HepG2 (cell line): ENCODE measurements around the gene GALR3. TPM values are rescaled to one million over a fixed set of nuclear protein-coding genes. Genes with fewer than 3 reads are reported as not detected.

Source experiments
- ATAC-seq: fragments of 200-7000 bp; cut with Tn5 transposase; 3 replicates; pipeline ENCODE4 v1.9.1; 2020; ENCODE audit warnings: mild to moderate bottlenecking, moderate library complexity
- BruUV-seq: library from RNA; stranded (reverse); fragments of 400-500 nt; replicated peaks from 2 replicates; lab custom pipeline; 2021; lab: Mats Ljungman, UMichigan
- CTCF ChIA-PET: fragments of 300-600 bp; formaldehyde crosslinking; extraction: SDS; loops from one replicate; lab custom pipeline; 2021; ENCODE audit warnings: low total read pairs, inconsistent platforms, low intra/inter-chr PET ratio; lab: Yijun Ruan, JAX
- POLR2A ChIA-PET: fragments of 350-600 bp; sonication (Branson Sonifier 250); formaldehyde crosslinking; loops from one replicate; lab custom pipeline; 2020; ENCODE audit warnings: antibody characterized with exemption, inconsistent platforms; lab: Yijun Ruan, JAX
- DNase-seq: peaks from one replicate; pipeline ENCODE4 v3.0.0-alpha.2; 2015; ENCODE audit warnings: low spot score
- FAIRE-seq: peaks from 3 replicates; lab custom pipeline; 2011; peaks lifted over from hg19 to GRCh38; lab: Jason Lieb, UNC
- H2AFZ ChIP-seq: one replicate; pipeline ENCODE4 v1.6.1; 2011; ENCODE audit warnings: low read length, inconsistent platforms
- H3K27ac ChIP-seq: fragments of 300-600 bp; 3 replicates; pipeline ENCODE4 v1.8.0; 2011; ENCODE audit warnings: mixed run types, mild to moderate bottlenecking, mixed read lengths, low read length, inconsistent platforms; ENCODE audit not compliant: insufficient read depth; ENCODE audit errors: extremely low read length
- H3K27me3 ChIP-seq, 2 experiments: fragments of 200-600 bp in 1 of 2; 2 replicates in 1 of 2; 3 replicates in 1 of 2; pipeline versions ENCODE4 v1.6.0 to v1.8.0; 2011; ENCODE audit warnings: low read length in 2 of 2, mild to moderate bottlenecking in 2 of 2, moderate library complexity in 2 of 2, inconsistent platforms in 1 of 2; ENCODE audit not compliant: insufficient read depth in 2 of 2, control insufficient read depth in 1 of 2
- H3K36me3 ChIP-seq, 2 experiments: fragments of 200-600 bp in 1 of 2; replicated peaks in 1 of 2; 2 replicates in 1 of 2; 3 replicates in 1 of 2; pipeline versions ENCODE4 v1.5.1 to v1.8.0; 2011; ENCODE audit warnings: low read length in 2 of 2, inconsistent platforms in 1 of 2; ENCODE audit not compliant: insufficient read depth in 2 of 2, control insufficient read depth in 1 of 2
- H3K4me1 ChIP-seq: 2 replicates; pipeline ENCODE4 v1.5.1; 2012; ENCODE audit warnings: low read length, inconsistent platforms; ENCODE audit not compliant: insufficient read depth
- H3K4me2 ChIP-seq: 2 replicates; pipeline ENCODE4 v1.6.0; 2011; ENCODE audit warnings: low read depth, low read length, inconsistent platforms
- H3K4me3 ChIP-seq, 3 experiments: fragments of 200-600 bp in 1 of 3; sonication (generic), shearing (Covaris generic) in 1 of 3; replicated peaks in 1 of 3; 2 replicates each; pipeline ENCODE4 v1.5.1; 2011 to 2016; ENCODE audit warnings: low read length in 3 of 3, inconsistent platforms in 2 of 3, low read depth in 2 of 3, mild to moderate bottlenecking in 2 of 3, control low read depth in 1 of 3, mixed read lengths in 1 of 3; ENCODE audit not compliant: insufficient read depth in 1 of 3
- H3K79me2 ChIP-seq: one replicate; pipeline ENCODE4 v1.6.1; 2011; ENCODE audit warnings: low read length, inconsistent platforms; ENCODE audit not compliant: insufficient read depth
- H3K9ac ChIP-seq: 2 replicates; pipeline ENCODE4 v1.6.0; 2011; ENCODE audit warnings: mild to moderate bottlenecking, low read depth, low read length, inconsistent platforms; ENCODE audit not compliant: insufficient read depth
- H3K9me3 ChIP-seq: 2 replicates; pipeline ENCODE4 v1.5.1; 2012; ENCODE audit warnings: mild to moderate bottlenecking, low read length
- H4K20me1 ChIP-seq: 2 replicates; pipeline ENCODE4 v1.6.0; 2011; ENCODE audit warnings: inconsistent platforms, mild to moderate bottlenecking, low read length, moderate library complexity; ENCODE audit not compliant: insufficient read depth
- DMAP1 ChIP-seq: IDR thresholded peaks from 2 replicates; pipeline ENCODE4 v1.6.1; 2016
- HDAC1 ChIP-seq: sonication (generic); formaldehyde crosslinking; IDR thresholded peaks from 2 replicates; pipeline ENCODE4 v1.5.1; 2020; ENCODE audit warnings: mild to moderate bottlenecking, missing genetic modification reagents
- JUN ChIP-seq: sonication (generic); formaldehyde crosslinking; IDR thresholded peaks from 2 replicates; pipeline ENCODE4 v1.4.0; 2020; ENCODE audit warnings: mild to moderate bottlenecking, missing genetic modification reagents
- ZFP91 ChIP-seq: sonication (generic); formaldehyde crosslinking; IDR thresholded peaks from 2 replicates; pipeline ENCODE4 v1.9.0; 2022; ENCODE audit warnings: missing genetic modification reagents, mild to moderate bottlenecking, borderline replicate concordance
- ZMYM3 ChIP-seq: sonication (generic); formaldehyde crosslinking; IDR thresholded peaks from 2 replicates; pipeline ENCODE4 v1.5.1; 2020; ENCODE audit warnings: mild to moderate bottlenecking, missing genetic modification reagents
- ZNF629 ChIP-seq: sonication (generic); formaldehyde crosslinking; conservative IDR thresholded peaks from 2 replicates; pipeline ENCODE4 v1.5.0; 2020; ENCODE audit warnings: missing genetic modification reagents
- ZNF761 ChIP-seq: sonication (generic); formaldehyde crosslinking; conservative IDR thresholded peaks from 2 replicates; pipeline ENCODE4 v1.4.0; 2020; ENCODE audit warnings: mild to moderate bottlenecking, missing genetic modification reagents
- WGBS: methylation state at CpG from one replicate; pipeline ENCODE4 v1.1.6; 2017; ENCODE audit warnings: low lambda C conversion rate; 5-methylcytosine and 5-hydroxymethylcytosine counted together
- in situ Hi-C: cut with HindIII; loops from 2 replicates; pipeline ENCODE4 v1.10.0; 2017; ENCODE audit warnings: low pct_unique_long_range_greater_than_20kb; ENCODE audit not compliant: extremely low pct_ligation_motif_present
- intact Hi-C: fragments of 100-400 bp; cut with micrococcal nuclease; formaldehyde crosslinking; loops from one replicate; pipeline ENCODE4 v1.10.0; 2022; ENCODE audit not compliant: unreplicated experiment
- polyA plus RNA-seq, 8 experiments: library from polyadenylated mRNA; depleted of rRNA in 3 of 8; stranded (reverse) in 7 of 8; unstranded in 1 of 8; fragments of >200 nt; fragmentation: Illumina TruSeq in 4 of 8; extraction: Trizol in 4 of 8; gene quantifications; 2 replicates each; pipeline versions ENCODE4 v1.2.1 to v1.2.3, GENCODE V29; 2011 to 2016; ENCODE audit warnings: low read depth in 4 of 8, missing spikeins in 1 of 8, mixed read lengths in 1 of 8; ENCODE audit not compliant: insufficient read depth in 1 of 8
- total RNA-seq, 5 experiments: library from RNA; depleted of rRNA; stranded (reverse); fragments of >200 nt; fragmentation: Illumina TruSeq; extraction: Trizol; gene quantifications; 2 replicates each; pipeline ENCODE4 v1.2.3, GENCODE V29; 2016; ENCODE audit warnings: low read depth in 1 of 5

The GALR3 gene
- total and polyA plus RNA-seq, 2 of the 13 experiments (the other 11 are each of a cell fraction or from before 2014, with no cell fraction given): 0.13 TPM; not detected in 1

GRCh38 chr22:37774728-37775127 lies 48.5 kb upstream of the GALR3 start:
- no peak for FAIRE-seq
- TF ChIP-seq ZMYM3 (CRISPR knock-in tag) (0 out of 2 replicates have a peak, but pooled peaks have one; percentile 14), JUN (CRISPR knock-in tag) (no peak), HDAC1 (CRISPR knock-in tag) (no peak), DMAP1 (CRISPR knock-in tag) (no peak), ZFP91 (CRISPR knock-in tag) (no peak), ZNF761 (CRISPR knock-in tag) (no peak), ZNF629 (CRISPR knock-in tag) (peak; percentile 89)
- no peak overlapping the region for H3K4me3 ChIP-seq
- peaks cover 29% of the 10 kb centered on the region for H3K4me1 ChIP-seq
- H3K9me3 ChIP-seq: no peaks in the 10 kb centered on the region
- no peaks in the 10 kb centered on the region for H3K27me3 ChIP-seq
- no peak for ATAC-seq
- no peak overlapping the region for H3K9ac ChIP-seq
- H3K27ac ChIP-seq: no peak overlapping the region
- no peaks in the 10 kb centered on the region for H3K79me2 ChIP-seq
- H2AFZ ChIP-seq: no peak overlapping the region
- H3K36me3 ChIP-seq: peaks cover 2 to 16% of the 10 kb centered on the region in 2 experiments; a peak in 3 of 5 replicates
- POLR2A ChIA-PET: no interaction called here
- 86% methylated on average over 1 of the region's 3 CpGs for WGBS
- BruUV-seq: no TSS peak
- no peaks in the 10 kb centered on the region for H4K20me1 ChIP-seq
- CTCF ChIA-PET: no interaction called here
- DNase-seq: no peak
- intact Hi-C loops: no loop called here
- H3K4me2 ChIP-seq: no peak overlapping the region
- in situ Hi-C loops: no loop called here
